GM06990 (cell line): ENCODE measurements around the gene ENTPD8.

Experiments used
- DNase-seq: peaks from one replicate; pipeline ENCODE4 v3.0.0-alpha.2; 2011; ENCODE audit not compliant: insufficient read length; ENCODE audit errors: extremely low read depth
- H3K27me3 ChIP-seq: replicated peaks from 2 replicates; pipeline ENCODE4 v1.6.0; 2011; ENCODE audit warnings: low read length; ENCODE audit not compliant: control insufficient read depth, insufficient read depth
- H3K36me3 ChIP-seq: 2 replicates; pipeline ENCODE4 v1.5.1; 2011; ENCODE audit warnings: low read length; ENCODE audit not compliant: control insufficient read depth, insufficient read depth
- H3K4me3 ChIP-seq: replicated peaks from 2 replicates; pipeline ENCODE4 v1.5.1; 2011; ENCODE audit warnings: low read depth, mild to moderate bottlenecking, control low read depth, low read length
- TF ChIP-seq, protein P1 (sequence below): IDR thresholded peaks from 2 replicates; pipeline ENCODE4 v1.5.1; 2011; ENCODE audit warnings: low read length, control low read depth, mild to moderate bottlenecking, inconsistent platforms; ENCODE audit not compliant: insufficient read depth, poor library complexity, severe bottlenecking

ENTPD8 gene

DNA sequence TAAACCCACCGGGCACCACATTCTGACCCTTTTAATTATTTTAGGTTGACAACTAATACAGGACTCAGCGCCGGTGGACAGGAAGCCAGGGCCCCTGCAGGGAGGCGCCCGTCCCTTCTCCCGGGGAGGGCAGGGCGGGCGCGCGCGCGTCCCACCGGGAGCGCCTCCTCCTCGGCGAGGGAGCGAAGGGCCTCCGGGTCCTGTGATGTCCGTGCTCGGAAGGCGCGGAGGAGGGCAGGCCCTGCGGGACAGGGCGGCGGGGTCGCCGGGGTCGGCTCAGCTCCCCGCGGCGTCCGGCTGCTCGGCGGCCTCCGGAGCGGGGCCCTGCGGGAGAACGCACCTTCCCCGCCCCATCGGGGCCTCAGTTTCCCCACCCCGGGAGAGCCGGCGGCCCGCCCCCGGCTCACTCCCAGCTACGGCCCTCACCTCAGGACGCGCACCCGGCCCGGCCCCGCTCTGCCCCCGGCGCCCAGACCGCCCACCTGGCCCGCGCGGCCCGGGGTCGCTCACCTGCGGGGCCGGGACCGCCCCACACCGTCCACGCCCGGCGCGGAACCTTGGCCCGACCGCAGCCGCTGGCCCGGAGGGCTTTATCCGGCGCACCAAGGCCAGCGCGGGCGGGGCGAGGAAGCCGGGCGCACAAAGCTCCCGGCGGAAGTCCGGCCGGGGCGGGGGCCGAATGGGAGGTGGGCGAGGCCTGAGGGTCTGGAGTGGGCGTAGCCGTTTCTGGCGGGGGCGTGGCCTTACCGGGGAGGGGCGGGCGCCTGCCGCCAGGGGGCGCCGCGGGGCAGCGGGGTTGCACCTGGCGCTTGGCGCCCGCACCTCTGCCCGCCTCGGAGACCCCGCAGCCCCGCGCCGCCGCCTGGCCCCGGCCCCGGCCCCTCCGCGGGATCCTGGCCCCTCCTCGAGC is 18.3 kb downstream of the ENTPD8 start, which contains the start of the genes EXD3 and NOXA1:
Gene EXD3, minus strand, starts transcription at position 559 of the 910 bp plus-strand sequence. CDS start 27,805 bp downstream, outside the sequence.
Gene NOXA1, plus strand, starts transcription at position 790 of the 910 bp plus-strand sequence. CDS start 137 bp downstream, outside the sequence.
- DNase-seq = peak; percentile 92
- H3K4me3 ChIP-seq = peak within 1 kb of the TSS; percentile 63
- TF ChIP-seq, protein P1, sequence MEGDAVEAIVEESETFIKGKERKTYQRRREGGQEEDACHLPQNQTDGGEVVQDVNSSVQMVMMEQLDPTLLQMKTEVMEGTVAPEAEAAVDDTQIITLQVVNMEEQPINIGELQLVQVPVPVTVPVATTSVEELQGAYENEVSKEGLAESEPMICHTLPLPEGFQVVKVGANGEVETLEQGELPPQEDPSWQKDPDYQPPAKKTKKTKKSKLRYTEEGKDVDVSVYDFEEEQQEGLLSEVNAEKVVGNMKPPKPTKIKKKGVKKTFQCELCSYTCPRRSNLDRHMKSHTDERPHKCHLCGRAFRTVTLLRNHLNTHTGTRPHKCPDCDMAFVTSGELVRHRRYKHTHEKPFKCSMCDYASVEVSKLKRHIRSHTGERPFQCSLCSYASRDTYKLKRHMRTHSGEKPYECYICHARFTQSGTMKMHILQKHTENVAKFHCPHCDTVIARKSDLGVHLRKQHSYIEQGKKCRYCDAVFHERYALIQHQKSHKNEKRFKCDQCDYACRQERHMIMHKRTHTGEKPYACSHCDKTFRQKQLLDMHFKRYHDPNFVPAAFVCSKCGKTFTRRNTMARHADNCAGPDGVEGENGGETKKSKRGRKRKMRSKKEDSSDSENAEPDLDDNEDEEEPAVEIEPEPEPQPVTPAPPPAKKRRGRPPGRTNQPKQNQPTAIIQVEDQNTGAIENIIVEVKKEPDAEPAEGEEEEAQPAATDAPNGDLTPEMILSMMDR = peak; percentile 55
- no peaks in the 10 kb centered on the region for H3K36me3 ChIP-seq
- H3K27me3 ChIP-seq = no peaks in the 10 kb centered on the region

DNA sequence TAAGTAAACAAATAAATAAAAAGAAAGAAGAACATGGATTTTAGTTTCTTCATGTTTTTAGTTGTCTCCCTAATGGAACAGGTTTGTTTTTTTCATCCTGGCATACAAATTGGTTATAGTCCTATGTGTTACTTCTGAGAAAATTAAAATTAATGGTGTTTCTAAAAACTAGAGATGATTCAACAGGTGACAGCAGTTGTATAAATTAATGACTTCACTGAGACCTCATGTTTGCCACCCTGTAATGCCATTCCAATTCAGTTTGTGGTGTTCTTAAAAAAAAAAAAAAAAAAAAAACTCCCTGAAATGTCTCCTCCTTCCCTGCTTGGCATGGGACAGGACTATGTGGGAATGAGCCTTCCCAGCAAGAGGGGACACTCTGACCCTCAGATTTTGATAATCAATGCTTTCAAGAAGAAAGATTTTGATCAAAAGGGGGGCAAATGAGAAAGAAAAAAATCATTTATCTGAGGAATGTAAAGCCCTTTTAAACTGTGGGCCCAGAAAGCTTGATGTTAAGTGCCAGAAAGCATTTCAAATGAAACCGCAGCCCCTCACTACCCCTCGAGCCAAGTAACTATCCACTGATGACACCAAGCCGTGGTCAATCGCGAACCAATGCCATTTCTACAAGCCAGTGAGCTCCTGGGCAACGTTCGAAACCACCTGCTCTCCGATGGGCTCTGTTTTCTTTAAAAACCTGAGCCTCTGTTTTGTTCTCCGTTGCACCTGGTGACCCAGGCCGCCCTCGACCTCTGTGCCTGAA is 19.1 kb downstream of the ENTPD8 start:
- peak overlapping the region; percentile 63 for H3K4me3 ChIP-seq
- DNase-seq = no peak
- no peaks in the 10 kb centered on the region for H3K36me3 ChIP-seq
- TF ChIP-seq, protein P1 = no peak
- H3K27me3 ChIP-seq = no peaks in the 10 kb centered on the region

DNA sequence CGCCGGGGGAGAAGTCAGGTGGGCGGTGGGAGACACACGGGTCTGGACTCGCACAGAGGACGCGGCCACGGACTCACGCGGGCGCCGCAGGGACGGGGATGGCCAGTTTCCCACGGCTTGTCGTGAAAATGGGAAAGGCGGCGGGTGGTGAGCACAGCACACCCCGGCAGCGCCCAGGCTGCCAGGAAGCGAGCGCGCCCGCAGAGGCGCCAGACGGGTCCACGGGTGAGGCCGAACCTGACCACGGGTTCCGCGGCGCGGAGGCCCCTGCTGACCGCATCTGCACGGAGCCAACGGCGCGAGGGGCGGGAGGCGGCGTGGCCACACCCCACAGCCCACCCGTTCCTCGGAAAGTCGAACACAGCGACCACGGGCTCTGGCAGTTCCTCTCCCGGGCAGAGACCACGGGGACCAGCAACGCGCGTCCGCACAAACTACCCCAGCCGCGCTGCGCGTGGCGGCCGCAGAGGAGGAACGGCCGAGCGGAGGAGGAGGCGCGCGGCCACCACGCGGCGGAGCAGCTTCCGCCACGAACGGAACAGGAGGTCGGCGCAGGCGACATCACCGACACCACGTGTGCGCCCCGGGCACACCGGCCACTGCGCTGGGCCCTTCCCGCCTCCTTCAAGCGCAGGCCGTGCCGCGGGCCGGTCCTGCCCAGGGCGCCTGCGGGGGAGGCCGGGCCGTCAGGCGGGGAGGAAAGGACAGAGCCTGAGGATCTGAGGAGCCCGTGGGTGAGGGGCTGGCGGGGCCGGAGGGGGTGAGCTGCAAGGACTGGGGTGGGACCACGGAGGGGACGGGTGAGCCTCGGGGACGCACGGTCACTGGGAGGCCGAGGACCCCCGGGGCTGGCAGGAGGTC is 23.8 kb downstream of the ENTPD8 start:
- H3K27me3 ChIP-seq = no peaks in the 10 kb centered on the region
- TF ChIP-seq, protein P1 = no peak
- H3K36me3 ChIP-seq = no peaks in the 10 kb centered on the region
- peak; percentile 68 for DNase-seq
- H3K4me3 ChIP-seq = no peak overlapping the region

DNA sequence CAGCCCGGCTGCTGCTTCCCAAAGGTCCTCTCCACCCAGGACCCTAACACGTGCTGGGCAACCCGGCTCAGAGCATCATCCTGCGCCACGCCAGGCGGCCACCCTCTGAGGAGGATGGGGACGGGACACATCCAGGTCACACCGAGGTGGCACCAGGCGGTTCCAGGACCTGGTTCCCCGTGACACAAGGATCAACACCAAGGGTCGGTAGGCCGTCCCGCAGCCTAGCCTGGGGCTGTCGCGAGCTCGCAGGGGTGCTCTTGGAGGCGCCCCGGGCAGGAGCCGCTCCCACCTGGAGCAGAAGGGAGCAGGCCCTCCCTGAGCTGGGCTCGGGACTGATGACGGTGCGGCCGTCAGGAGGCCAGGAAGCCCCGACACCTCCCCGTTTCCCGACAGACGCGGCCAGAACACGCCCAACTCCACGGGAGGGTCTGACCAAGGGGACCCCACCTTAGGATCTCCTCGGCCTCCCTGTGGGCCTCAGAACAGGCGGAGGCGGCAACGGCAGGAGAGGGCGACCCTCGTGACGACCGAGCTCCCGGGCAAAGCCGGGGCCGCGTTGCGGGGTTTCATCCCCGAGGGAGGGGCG is 24.5 kb downstream of the ENTPD8 start:
- Histone ChIP-seq H3K27me3 (no peaks in the 10 kb centered on the region), H3K36me3 (no peaks in the 10 kb centered on the region), H3K4me3 (no peak overlapping the region)
- no peak for DNase-seq
- TF ChIP-seq, protein P1 = no peak

DNA sequence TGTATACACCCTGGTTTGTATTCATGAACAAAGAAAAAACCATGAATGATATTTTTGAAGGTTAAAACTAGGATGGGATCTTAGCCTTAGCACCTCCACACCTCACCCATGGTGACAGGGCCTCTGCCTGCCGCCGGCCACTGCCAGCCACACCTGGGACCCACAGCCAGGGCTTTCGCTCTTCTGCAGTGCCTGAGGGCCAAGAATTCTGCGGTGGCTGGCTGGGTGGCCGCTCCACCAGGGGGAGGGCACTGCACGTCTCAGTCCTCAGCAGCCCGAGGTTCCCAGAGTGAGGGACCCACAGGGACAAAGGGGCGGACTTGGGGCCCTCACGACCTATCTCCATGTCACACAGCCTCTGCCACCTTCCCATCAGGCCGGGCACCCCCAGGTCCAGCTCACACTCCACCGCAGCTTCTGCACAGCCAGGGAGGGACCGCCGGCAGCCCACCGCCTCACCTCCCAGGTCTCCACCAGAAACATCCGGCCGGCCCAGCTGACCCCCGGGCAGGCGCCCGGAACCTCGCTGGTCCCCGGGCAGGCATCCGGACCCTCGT is 25.1 kb downstream of the ENTPD8 start:
- Histone ChIP-seq H3K4me3 (no peak overlapping the region), H3K27me3 (no peaks in the 10 kb centered on the region), H3K36me3 (no peaks in the 10 kb centered on the region)
- TF ChIP-seq, protein P1 = no peak
- no peak for DNase-seq
